HG02981 (cell line): Measurements from ENCODE around the gene POLR1B.

ENCODE experiments used
- ATAC-seq: cut with Tn5 transposase; IDR thresholded peaks from one replicate; pipeline ENCODE4 v1.9.1; 2021; ENCODE audit warnings: mild to moderate bottlenecking, moderate library complexity; ENCODE audit not compliant: unreplicated experiment

POLR1B gene

GRCh38 chr2:112541315-112542122, 746 bp upstream of the POLR1B start:
- peak; percentile 60 for ATAC-seq

- ATAC-seq = no peak
Observed at GRCh38 chr2:112542984-112543661, 858 bp downstream of the POLR1B start.

GRCh38 chr2:112547333-112547732, 5.1 kb downstream of the POLR1B start:
- ATAC-seq = no peak

DNA sequence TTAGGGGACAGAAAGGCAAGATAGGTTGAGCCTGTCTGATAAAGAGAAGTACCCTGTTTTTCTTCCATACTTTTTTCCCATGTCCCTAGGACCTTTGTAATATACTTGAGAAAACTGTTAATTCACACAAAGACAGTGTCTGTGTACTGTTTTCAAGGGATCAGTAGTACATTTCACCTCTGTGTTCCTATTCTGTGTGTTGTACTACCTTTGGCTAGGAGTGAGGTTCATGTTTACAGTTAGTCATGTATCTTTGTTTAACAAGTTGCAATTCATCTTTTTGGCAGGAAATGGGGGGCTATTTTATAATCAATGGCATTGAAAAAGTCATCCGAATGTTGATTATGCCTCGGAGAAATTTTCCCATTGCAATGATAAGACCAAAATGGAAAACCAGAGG, 6.7 kb downstream of the POLR1B start:
- no peak for ATAC-seq

DNA sequence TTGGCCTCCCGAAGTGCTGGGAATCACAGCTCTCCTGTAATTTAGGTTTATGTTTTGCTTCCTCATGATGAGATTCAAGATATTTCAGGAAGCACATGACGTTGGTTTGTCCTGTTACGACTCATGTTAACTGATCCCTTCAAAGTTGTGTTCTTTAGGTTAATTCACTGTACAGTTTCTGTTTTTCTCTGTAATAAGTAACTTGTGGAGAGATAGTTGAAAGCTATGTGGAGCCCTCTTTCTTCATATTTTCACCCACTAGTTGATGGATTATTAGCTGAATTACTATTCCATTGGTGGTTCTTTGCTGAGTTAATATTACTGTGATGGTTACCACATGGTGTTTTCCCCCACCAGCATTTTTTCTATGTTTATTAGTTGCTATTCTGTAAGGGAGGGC, 23.8 kb downstream of the POLR1B start:
- ATAC-seq = peak; percentile 80

DNA sequence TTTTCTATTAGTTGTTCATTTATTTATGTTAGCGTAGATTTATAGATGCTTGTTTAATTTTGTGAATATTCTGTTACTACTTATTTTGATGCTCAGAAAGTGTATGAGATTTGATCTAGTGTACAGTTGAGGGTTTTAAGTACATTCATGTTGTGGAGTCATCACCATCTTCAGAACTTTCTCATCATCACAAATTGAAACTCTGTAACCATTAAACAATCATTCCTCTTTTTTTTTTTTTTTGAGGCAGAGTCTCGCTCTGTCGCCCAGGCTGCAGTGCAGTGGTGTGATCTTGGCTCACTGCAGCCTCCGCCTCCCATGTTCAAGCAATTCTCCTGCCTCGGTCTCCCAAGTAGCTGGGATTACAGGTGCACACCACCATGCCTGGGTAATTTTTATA, 24.2 kb downstream of the POLR1B start:
- ATAC-seq = peak; percentile 38

DNA sequence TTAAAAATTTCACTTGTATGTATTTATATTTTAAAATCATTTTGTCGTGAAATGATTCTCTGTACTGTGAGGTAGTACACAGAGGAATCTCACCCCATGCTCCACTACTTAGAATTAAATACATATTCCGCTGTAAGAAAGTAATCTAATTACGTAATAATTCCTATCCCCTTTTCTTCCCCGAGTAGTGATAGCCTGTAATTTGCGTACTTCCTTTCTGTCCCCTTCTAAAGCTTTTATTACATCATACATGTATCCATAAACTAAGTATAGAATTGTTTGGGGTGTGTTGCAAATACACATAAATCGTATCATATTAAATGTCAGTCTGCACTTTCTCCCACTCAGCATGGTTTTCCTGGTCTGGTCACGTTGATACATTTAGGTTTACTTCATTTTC, 29.7 kb downstream of the POLR1B start:
- no peak for ATAC-seq

- ATAC-seq = no peak
Observed at GRCh38 chr2:112577756-112578155, 35.5 kb downstream of the POLR1B start.

DNA sequence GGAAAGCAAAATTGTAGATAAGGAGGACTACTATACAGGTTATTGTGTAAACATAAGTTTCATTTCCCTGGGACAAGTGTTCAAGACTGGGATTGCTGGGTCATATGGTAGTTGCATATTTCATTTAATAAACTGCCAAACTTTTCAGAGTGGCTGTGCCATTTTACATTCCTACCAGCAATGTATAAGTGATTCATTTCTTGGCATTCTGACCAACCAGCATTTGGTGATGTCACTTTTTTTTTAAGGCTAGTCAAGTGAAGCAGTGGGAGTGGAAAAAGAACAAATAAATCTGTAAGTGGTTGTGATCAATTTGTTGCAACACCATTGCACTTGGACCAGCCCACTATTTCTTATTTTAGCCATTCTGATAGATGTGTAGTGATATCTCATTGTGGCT, 37.0 kb downstream of the POLR1B start:
- ATAC-seq = no peak

DNA sequence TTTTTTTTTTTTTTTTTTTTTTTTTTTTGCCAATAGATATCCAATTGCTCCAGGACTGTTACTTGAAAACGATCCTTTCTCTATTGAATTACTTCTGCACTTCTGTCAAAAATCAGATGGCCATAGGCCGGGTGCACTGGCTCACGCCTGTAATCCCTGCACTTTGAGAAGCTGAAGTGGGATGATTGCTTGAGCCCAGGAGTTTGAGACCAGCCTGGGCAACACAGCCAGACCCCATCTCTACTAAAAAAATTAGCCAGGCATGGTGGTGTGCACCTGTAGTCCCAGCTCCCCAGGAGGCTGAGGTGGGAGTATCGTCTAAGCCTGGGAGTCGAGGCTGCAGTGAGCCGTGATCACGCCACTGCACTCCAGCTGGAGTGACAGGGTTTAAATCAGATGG, 37.8 kb downstream of the POLR1B start:
- no peak for ATAC-seq

DNA sequence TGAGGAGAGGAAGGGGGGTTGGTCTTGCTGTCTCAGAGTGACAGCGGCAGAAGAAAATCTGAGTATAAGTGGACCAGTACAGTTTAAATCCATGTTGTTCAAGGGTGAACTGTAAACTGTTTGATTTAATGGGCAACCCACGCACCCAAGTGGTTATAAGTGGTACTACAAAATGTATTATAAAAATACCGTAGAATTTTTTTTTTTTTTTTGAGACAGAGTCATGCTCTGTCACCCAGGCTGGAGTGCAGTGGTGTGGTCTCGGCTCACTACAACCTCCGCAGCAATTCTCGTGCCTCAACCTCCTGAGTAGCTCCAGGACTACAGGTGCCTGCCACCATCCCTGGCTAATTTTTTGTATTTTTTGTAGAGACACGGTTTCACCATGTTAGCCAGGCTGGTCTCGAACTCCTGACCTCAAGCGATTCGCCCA, 40.1 kb downstream of the POLR1B start:
- ATAC-seq = no peak

DNA sequence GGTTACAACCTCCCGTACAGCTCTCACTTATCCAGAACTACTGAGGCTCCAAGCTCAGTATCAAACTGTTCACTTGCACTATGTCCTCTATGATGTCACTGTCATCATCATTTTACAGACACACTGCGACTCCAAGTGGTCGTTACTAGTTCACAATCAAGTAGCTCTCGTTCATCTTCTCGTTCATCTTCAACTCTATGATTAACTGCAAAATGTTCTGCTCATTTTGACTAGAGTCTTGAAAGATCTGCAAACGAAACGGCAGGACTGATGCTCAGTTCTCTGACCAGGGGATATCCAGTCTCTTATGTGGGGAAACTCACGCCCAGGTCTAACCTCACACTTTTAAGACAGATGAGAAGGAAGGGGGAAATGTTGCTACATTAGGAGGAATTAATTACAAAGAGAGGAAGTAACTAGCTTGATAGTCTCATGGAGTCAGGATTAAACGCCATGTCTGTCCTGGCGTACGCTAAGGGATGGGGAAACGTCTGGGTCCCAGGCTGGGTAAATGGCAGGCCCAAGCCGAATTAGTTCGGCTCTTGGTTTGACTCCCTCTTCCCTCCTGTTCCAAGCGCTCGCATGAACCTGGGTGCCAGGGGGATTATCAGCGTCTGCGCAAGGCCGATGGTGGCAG, 41.4 kb downstream of the POLR1B start:
- ATAC-seq = no peak

DNA sequence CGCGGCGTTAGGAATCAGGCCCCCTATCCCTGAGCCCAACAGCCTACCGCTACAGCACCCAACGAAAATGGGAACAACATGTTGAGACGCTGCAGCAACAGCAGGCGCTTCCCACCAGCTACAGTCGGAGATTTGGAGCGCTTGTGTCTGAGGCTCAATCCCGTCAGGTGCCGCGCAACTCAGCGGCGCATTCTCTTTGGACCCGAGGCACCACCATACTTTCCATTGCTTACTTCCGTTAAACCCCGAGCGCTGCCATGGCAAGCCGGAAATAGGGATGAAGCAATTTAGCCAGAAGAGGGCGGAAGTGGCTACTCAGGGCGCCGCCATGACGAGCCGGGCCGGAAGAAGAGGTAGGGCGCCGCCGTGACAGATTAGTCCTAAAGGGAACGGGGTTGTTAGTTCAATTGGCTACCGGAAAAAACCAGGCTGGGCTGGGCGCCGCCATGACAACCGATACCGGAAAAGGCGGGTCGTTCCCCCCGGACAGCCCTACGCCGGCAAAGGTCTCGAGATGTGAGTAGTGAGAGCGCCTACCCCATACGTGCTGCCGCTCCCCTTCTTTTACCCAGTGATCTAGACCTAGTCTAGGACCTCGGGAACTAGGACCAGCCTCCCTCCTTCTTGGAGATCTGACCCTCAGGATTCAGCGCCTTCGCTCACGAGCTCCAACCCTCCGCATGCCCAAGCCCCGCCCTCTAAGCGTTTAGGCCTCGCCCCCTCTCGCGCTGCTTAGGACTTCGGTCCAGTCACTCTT, 42.0 kb downstream of the POLR1B start, which contains the start of gene CHCHD5:
TSS of gene CHCHD5 (plus strand) at position 476 of the 757 bp plus-strand sequence. CDS start at position 515, 39 bp downstream.
- ATAC-seq = peak; percentile 81

- ATAC-seq = no peak
Observed at GRCh38 chr2:112584891-112585250, 42.6 kb downstream of the POLR1B start.

- no peak for ATAC-seq
Observed at GRCh38 chr2:112585400-112585799, 43.1 kb downstream of the POLR1B start.

DNA sequence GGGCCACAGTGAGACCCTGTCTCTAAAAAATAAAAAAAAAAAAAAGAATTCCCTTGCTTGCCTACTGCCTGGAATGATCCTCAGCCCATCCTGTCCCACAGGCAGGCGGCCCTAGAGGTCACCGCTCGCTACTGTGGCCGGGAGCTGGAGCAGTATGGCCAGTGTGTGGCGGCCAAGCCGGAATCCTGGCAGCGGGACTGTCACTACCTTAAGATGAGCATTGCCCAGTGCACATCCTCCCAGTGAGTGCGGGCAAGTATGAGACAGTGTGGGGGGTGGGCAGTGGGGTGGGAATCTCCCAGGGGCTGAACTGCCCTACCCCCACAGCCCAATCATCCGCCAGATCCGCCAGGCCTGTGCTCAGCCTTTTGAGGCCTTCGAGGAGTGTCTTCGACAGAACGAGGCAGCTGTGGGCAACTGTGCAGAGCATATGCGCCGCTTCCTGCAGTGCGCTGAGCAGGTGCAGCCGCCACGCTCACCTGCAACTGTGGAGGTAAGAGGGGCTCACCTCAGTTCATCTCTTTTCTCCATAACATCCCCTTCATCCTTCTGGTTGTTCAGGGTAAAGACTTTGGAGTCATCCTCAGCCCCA, 43.7 kb downstream of the POLR1B start:
- no peak for ATAC-seq

GRCh38 chr2:112588611-112589045, 46.4 kb downstream of the POLR1B start:
- ATAC-seq = no peak

- no peak for ATAC-seq
Observed at GRCh38 chr2:112591413-112591812, 49.1 kb downstream of the POLR1B start.

GRCh38 chr2:112593736-112594135, 51.5 kb downstream of the POLR1B start:
- no peak for ATAC-seq

- no peak for ATAC-seq
Observed at GRCh38 chr2:112597537-112598322, 55.5 kb downstream of the POLR1B start.
